Measurements from ENCODE around the gene IFITM10. TPM values are rescaled to one million over a fixed set of nuclear protein-coding genes. Genes with fewer than 3 reads are reported as not detected.

The IFITM10 gene
- total RNA-seq, 1 experiment from 2014 or later: not detected

GRCh38 chr11:1743585-1744136 lies 6.7 kb downstream of the IFITM10 start:
- POLR2A ChIA-PET (ENCODE audit: low non-redundant PET): no interaction called here
- DNase-seq (ENCODE audit: low spot score): no peak
- H3K27me3 ChIP-seq (replicated peaks; ENCODE audit: insufficient read depth, low read depth, low read length, poor library complexity): peaks cover 27% of the 10 kb centered on the region

GRCh38 chr11:1742869-1743584 lies 7.4 kb downstream of the IFITM10 start:
- no peak for DNase-seq (ENCODE audit: low spot score)
- no TSS peak for BruUV-seq (replicated peaks)
- intact Hi-C loops (cut with micrococcal nuclease; ENCODE audit: unreplicated experiment): no loop called here
- Histone ChIP-seq H3K9me3 (ENCODE audit: low read depth, low read length, poor library complexity, severe bottlenecking) (no peaks in the 10 kb centered on the region), H3K36me3 (ENCODE audit: insufficient read depth, low read length, poor library complexity, severe bottlenecking) (no peaks in the 10 kb centered on the region), H3K27me3 (replicated peaks; ENCODE audit: insufficient read depth, low read depth, low read length, poor library complexity) (peaks cover 21% of the 10 kb centered on the region), H3K4me1 (ENCODE audit: insufficient read depth, low read length, poor library complexity, severe bottlenecking) (no peaks in the 10 kb centered on the region), H3K27ac (ENCODE audit: low read depth, low read length, poor library complexity, severe bottlenecking) (no peak overlapping the region), H3K4me3 (ENCODE audit: low read depth, low read length, poor library complexity, severe bottlenecking) (no peak overlapping the region)
- CTCF ChIA-PET: no interaction called here
- TF ChIP-seq EZH2 (IDR thresholded peaks at IDR 0.05; ENCODE audit: borderline replicate concordance, low read depth, low read length, poor library complexity, severe bottlenecking) (no peak), CTCF (conservative IDR thresholded peaks at IDR 0.05; ENCODE audit: low read depth, low read length) (no peak)
- POLR2A ChIA-PET (ENCODE audit: low non-redundant PET): no interaction called here

More at GRCh38 chr11:1743585-1744136, 6.7 kb downstream of the IFITM10 start:
- no peaks in the 10 kb centered on the region for H3K36me3 ChIP-seq (ENCODE audit: insufficient read depth, low read length, poor library complexity, severe bottlenecking)
- BruUV-seq (replicated peaks): no TSS peak
- intact Hi-C loops (cut with micrococcal nuclease; ENCODE audit: unreplicated experiment): no loop called here
- no peak overlapping the region for H3K4me3 ChIP-seq (ENCODE audit: low read depth, low read length, poor library complexity, severe bottlenecking)
- TF ChIP-seq EZH2 (IDR thresholded peaks at IDR 0.05; ENCODE audit: borderline replicate concordance, low read depth, low read length, poor library complexity, severe bottlenecking): no peak
- TF ChIP-seq CTCF (conservative IDR thresholded peaks at IDR 0.05; ENCODE audit: low read depth, low read length): no peak
- CTCF ChIA-PET: no interaction called here
- no peak overlapping the region for H3K27ac ChIP-seq (ENCODE audit: low read depth, low read length, poor library complexity, severe bottlenecking)
- no peaks in the 10 kb centered on the region for H3K9me3 ChIP-seq (ENCODE audit: low read depth, low read length, poor library complexity, severe bottlenecking)
- H3K4me1 ChIP-seq (ENCODE audit: insufficient read depth, low read length, poor library complexity, severe bottlenecking): no peaks in the 10 kb centered on the region

GRCh38 chr11:1742371-1742770 lies 8.0 kb downstream of the IFITM10 start:
- H3K27me3 ChIP-seq (replicated peaks; ENCODE audit: insufficient read depth, low read depth, low read length, poor library complexity): peaks cover 15% of the 10 kb centered on the region
- no peak overlapping the region for H3K4me3 ChIP-seq (ENCODE audit: low read depth, low read length, poor library complexity, severe bottlenecking)
- H3K9me3 ChIP-seq (ENCODE audit: low read depth, low read length, poor library complexity, severe bottlenecking): no peaks in the 10 kb centered on the region
- ChIA-PET CTCF (no interaction called here), POLR2A (ENCODE audit: low non-redundant PET) (interaction anchor here (0.6 kb wide), 1 partner anchor 17 kb away, joined by 3 read pairs; no protein-coding TSS in a partner anchor)
- H3K27ac ChIP-seq (ENCODE audit: low read depth, low read length, poor library complexity, severe bottlenecking): no peak overlapping the region
- BruUV-seq (replicated peaks): no TSS peak
- DNase-seq (ENCODE audit: low spot score): no peak
- no peaks in the 10 kb centered on the region for H3K36me3 ChIP-seq (ENCODE audit: insufficient read depth, low read length, poor library complexity, severe bottlenecking)
- no peaks in the 10 kb centered on the region for H3K4me1 ChIP-seq (ENCODE audit: insufficient read depth, low read length, poor library complexity, severe bottlenecking)
- TF ChIP-seq CTCF (conservative IDR thresholded peaks at IDR 0.05; ENCODE audit: low read depth, low read length) (no peak), EZH2 (IDR thresholded peaks at IDR 0.05; ENCODE audit: borderline replicate concordance, low read depth, low read length, poor library complexity, severe bottlenecking) (no peak)
- intact Hi-C loops (cut with micrococcal nuclease; ENCODE audit: unreplicated experiment): no loop called here

Data from A673 (cell line).